Mesenchymal stem cell (in vitro differentiated cells and primary cell): ENCODE measurements around the gene SOX9.
"Not testable (repeated sequence)": the region's sequence is repeated elsewhere in the genome, so short reads cannot be mapped to it uniquely, and the experiment has no call there.

Source experiments
- DNase-seq: peaks from one replicate; pipeline ENCODE4 v3.0.0-alpha.2; 2013
- H2AFZ ChIP-seq: one replicate; pipeline ENCODE4 v1.6.1; 2013; ENCODE audit warnings: low read depth, mild to moderate bottlenecking, control low read depth, inconsistent platforms, low read length, moderate library complexity
- H2AK5ac ChIP-seq: 2 replicates; pipeline ENCODE4 v1.6.1; 2013; ENCODE audit warnings: low read length, moderate library complexity, mild to moderate bottlenecking, inconsistent platforms; ENCODE audit not compliant: severe bottlenecking
- H2BK120ac ChIP-seq: one replicate; pipeline ENCODE4 v1.6.1; 2013; ENCODE audit warnings: low read depth, mild to moderate bottlenecking, inconsistent platforms, low read length, moderate library complexity
- H2BK12ac ChIP-seq, 2 experiments: one replicate each; pipeline ENCODE4 v1.6.1; 2013; ENCODE audit warnings: inconsistent platforms in 2 of 2, low read length in 2 of 2, mild to moderate bottlenecking in 2 of 2, moderate library complexity in 2 of 2, control low read depth in 1 of 2
- H2BK15ac ChIP-seq: one replicate; pipeline ENCODE4 v1.6.1; 2013; ENCODE audit warnings: mild to moderate bottlenecking, low read depth, inconsistent platforms; ENCODE audit not compliant: poor library complexity, severe bottlenecking
- H2BK5ac ChIP-seq: 2 replicates; pipeline ENCODE4 v1.6.1; 2013; ENCODE audit warnings: low read depth, mild to moderate bottlenecking, low read length, control low read depth, inconsistent platforms; ENCODE audit not compliant: poor library complexity, severe bottlenecking
- H3K14ac ChIP-seq, 2 experiments: one replicate each; pipeline ENCODE4 v1.6.1; 2013; ENCODE audit warnings: inconsistent platforms in 2 of 2, low read length in 2 of 2, control low read depth in 1 of 2, mild to moderate bottlenecking in 1 of 2, moderate library complexity in 1 of 2
- H3K18ac ChIP-seq, 2 experiments: one replicate each; pipeline ENCODE4 v1.6.1; 2013; ENCODE audit warnings: inconsistent platforms in 2 of 2, low read length in 2 of 2, control low read depth in 1 of 2, low read depth in 1 of 2, mild to moderate bottlenecking in 1 of 2
- H3K23ac ChIP-seq, 2 experiments: one replicate each; pipeline ENCODE4 v1.6.1; 2013; ENCODE audit warnings: inconsistent platforms in 2 of 2, low read length in 2 of 2, mild to moderate bottlenecking in 2 of 2, moderate library complexity in 2 of 2, control low read depth in 1 of 2
- H3K27ac ChIP-seq: 2 replicates; pipeline ENCODE4 v1.5.1; 2013; ENCODE audit warnings: mild to moderate bottlenecking, moderate library complexity, low read length, control low read depth, inconsistent platforms; ENCODE audit not compliant: poor library complexity, severe bottlenecking
- H3K27me3 ChIP-seq, 2 experiments: 2 replicates each; pipeline versions ENCODE4 v1.6.1 to v1.7.0; 2013; ENCODE audit warnings: low read length in 2 of 2, mild to moderate bottlenecking in 2 of 2, moderate library complexity in 2 of 2, control low read depth in 1 of 2, inconsistent platforms in 1 of 2; ENCODE audit not compliant: control insufficient read depth in 1 of 2, insufficient read depth in 1 of 2
- H3K36me3 ChIP-seq, 2 experiments: 2 replicates each; pipeline versions ENCODE4 v1.6.1 to v1.7.0; 2013; ENCODE audit warnings: low read length in 2 of 2, control low read depth in 1 of 2, inconsistent platforms in 1 of 2, low read depth in 1 of 2, mild to moderate bottlenecking in 1 of 2; ENCODE audit not compliant: insufficient read depth in 2 of 2, control insufficient read depth in 1 of 2
- H3K4ac ChIP-seq, 2 experiments: one replicate each; pipeline ENCODE4 v1.6.1; 2013; ENCODE audit warnings: inconsistent platforms in 2 of 2, low read length in 2 of 2, mild to moderate bottlenecking in 2 of 2, moderate library complexity in 2 of 2, control low read depth in 1 of 2, low read depth in 1 of 2
- H3K4me1 ChIP-seq: 2 replicates; pipeline ENCODE4 v1.6.1; 2013; ENCODE audit warnings: low read depth, low read length, control low read depth; ENCODE audit not compliant: control insufficient read depth, insufficient read depth
- H3K4me2 ChIP-seq: 2 replicates; pipeline ENCODE4 v1.6.1; 2013; ENCODE audit warnings: low read length, mild to moderate bottlenecking, inconsistent platforms; ENCODE audit not compliant: poor library complexity, severe bottlenecking
- H3K4me3 ChIP-seq, 2 experiments: 2 replicates each; pipeline versions ENCODE4 v1.5.1 to v1.7.0; 2013; ENCODE audit warnings: low read length in 2 of 2, mild to moderate bottlenecking in 2 of 2, control low read depth in 1 of 2, low read depth in 1 of 2; ENCODE audit not compliant: insufficient read depth in 1 of 2
- H3K79me1 ChIP-seq: replicated peaks from 2 replicates; pipeline ENCODE4 v1.6.1; 2013; ENCODE audit warnings: mild to moderate bottlenecking, control low read depth, low read length, inconsistent platforms; ENCODE audit not compliant: poor library complexity, severe bottlenecking
- H3K9ac ChIP-seq: 2 replicates; pipeline ENCODE4 v1.7.0; 2013; ENCODE audit warnings: mild to moderate bottlenecking, low read length, moderate library complexity
- H3K9me3 ChIP-seq: 2 replicates; pipeline ENCODE4 v1.7.0; 2013; ENCODE audit warnings: mild to moderate bottlenecking, low read length; ENCODE audit not compliant: control insufficient read depth
- H4K8ac ChIP-seq: one replicate; pipeline ENCODE4 v1.6.1; 2013; ENCODE audit warnings: inconsistent platforms, mild to moderate bottlenecking, low read length, moderate library complexity
- H4K91ac ChIP-seq: one replicate; pipeline ENCODE4 v1.6.1; 2013; ENCODE audit warnings: mild to moderate bottlenecking, low read length, inconsistent platforms
- WGBS: methylation state at CpG from one replicate; pipeline ENCODE4 v1.1.7; 2013; ENCODE audit warnings: mixed read lengths; 5-methylcytosine and 5-hydroxymethylcytosine counted together

The SOX9 gene

DNA sequence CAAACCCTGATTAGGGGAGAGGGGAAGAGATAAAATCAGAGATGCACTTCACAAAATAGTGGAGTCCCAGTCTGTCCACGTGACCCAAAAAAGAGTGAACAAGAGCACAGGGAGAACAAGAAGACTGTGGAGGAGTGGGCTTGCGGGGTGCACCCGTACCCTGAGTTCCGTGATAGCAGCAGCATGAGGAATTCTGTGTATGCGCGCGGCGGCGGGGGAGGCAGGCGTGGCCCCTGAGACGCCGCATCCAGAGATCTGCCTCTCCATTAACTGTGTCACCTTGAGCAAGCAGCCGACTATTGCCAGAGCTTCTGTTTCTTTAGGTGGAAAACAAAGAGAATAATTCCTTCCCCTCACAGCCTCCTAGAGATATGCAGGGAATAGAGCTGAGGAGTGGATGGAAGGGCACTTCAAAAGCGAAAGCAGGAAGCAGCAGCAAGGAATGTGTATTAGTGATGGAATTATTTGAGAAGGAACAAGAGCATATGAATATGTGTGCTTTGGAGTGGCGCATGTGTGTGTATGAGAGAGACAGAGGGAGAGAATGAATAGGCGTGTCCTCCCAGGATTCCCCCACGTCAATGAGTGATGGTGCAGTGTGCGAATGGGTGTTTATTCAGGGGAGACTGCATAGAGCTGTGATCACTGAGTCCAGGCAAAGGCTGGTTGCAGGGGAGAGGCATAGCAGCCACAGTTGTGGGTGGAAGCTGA, 10.4 kb upstream of the SOX9 start:
- WGBS = 93% methylated on average over 15 of the region's 18 CpGs
- no peaks in the 10 kb centered on the region for H3K79me1 ChIP-seq

DNA sequence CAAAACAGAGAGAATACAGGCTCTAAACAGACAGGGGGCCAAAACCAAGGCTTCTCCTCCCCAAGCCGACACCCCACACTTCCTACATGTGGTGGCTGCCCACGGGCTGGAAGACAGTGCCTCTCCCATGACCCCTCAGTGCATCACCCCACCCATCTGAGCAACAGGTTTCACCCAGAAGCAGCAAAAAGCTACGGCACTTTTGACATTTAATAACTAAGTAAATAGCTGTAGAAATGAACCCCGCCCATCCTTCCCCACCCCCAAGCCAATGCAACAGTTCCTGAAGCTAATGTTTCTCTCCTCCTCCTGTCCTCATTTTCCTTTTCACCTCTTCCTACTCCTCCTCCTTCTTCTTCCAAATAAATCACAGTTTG, 9.9 kb upstream of the SOX9 start:
- H3K27me3 ChIP-seq = peaks cover 37 to 38% of the 10 kb centered on the region in 2 experiments
- no peak overlapping the region for H3K23ac ChIP-seq
- no peak overlapping the region for H3K18ac ChIP-seq
- H3K4me2 ChIP-seq = no peak overlapping the region
- H3K4ac ChIP-seq = no peak overlapping the region
- H3K14ac ChIP-seq = no peak overlapping the region
- no peak overlapping the region for H2BK15ac ChIP-seq
- H4K91ac ChIP-seq = no peak overlapping the region
- H2BK12ac ChIP-seq = no peak overlapping the region
- WGBS = 93% methylated on average over 4 of the region's 4 CpGs
- no peak overlapping the region for H2BK5ac ChIP-seq
- H3K27ac ChIP-seq = no peak overlapping the region
- no peak for DNase-seq
- H3K36me3 ChIP-seq = no peaks in the 10 kb centered on the region
- H2AFZ ChIP-seq = no peak overlapping the region
- H3K9me3 ChIP-seq = no peaks in the 10 kb centered on the region
- no peak overlapping the region for H2BK120ac ChIP-seq
- H3K4me1 ChIP-seq = peaks cover 3% of the 10 kb centered on the region
- H2AK5ac ChIP-seq = no peak overlapping the region
- H4K8ac ChIP-seq = no peak overlapping the region
- peak overlapping the region; percentile 30 for H3K9ac ChIP-seq
- peak overlapping the region in 1 of 2 experiments; percentile 74 for H3K4me3 ChIP-seq
- H3K79me1 ChIP-seq = no peaks in the 10 kb centered on the region

More for the DNA sequence above, 10.4 kb upstream of the SOX9 start:
- H3K4me3 ChIP-seq = peak overlapping the region in 1 of 2 experiments; percentile 74
- H3K14ac ChIP-seq = no peak overlapping the region
- H2BK120ac ChIP-seq = no peak overlapping the region
- H3K36me3 ChIP-seq = no peaks in the 10 kb centered on the region
- peak overlapping the region in 1 of 2 experiments; percentile 34 for H2BK12ac ChIP-seq
- peak overlapping the region; percentile 30 for H3K9ac ChIP-seq
- no peak overlapping the region for H3K4me2 ChIP-seq
- H3K27ac ChIP-seq = no peak overlapping the region
- no peaks in the 10 kb centered on the region for H3K4me1 ChIP-seq
- no peaks in the 10 kb centered on the region for H3K9me3 ChIP-seq
- H2AK5ac ChIP-seq = no peak overlapping the region
- no peak overlapping the region for H4K91ac ChIP-seq
- H3K18ac ChIP-seq = no peak overlapping the region
- H2AFZ ChIP-seq = no peak overlapping the region
- H3K4ac ChIP-seq = no peak overlapping the region
- DNase-seq = no peak
- peaks cover 31 to 33% of the 10 kb centered on the region in 2 experiments for H3K27me3 ChIP-seq
- no peak overlapping the region for H2BK15ac ChIP-seq
- no peak overlapping the region for H2BK5ac ChIP-seq
- no peak overlapping the region for H3K23ac ChIP-seq
- H4K8ac ChIP-seq = peak overlapping the region; percentile 19

DNA sequence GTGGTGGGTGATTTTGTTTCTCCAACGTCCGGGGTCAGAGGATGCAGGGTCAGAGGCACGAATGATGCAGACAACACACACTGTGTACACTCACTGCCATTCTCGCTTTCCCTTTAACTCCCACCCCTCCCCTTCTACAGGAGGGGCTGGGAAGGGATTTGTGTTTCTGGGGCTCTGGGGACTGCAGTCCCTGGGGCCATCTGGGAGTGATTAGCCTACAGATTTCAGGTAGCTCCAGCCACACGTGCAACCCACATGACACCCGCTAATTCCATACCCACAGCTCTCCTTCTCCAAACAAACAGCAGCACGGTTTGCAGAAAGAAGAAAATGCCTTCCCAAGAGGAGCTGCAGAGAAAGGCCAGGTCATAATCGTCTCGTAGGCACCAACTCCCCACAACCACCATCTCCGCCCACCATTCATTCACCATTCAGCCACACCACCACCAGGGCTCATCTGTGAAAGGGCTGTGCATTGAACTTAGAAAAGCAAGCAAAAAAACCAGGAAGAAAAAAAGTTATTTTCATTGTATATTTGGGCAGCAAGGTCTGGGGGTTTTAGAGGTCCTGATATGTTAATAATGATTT, 9.4 kb upstream of the SOX9 start:
- Histone ChIP-seq H3K14ac (no peak overlapping the region), H2AFZ (no peak overlapping the region), H3K79me1 (no peaks in the 10 kb centered on the region), H3K23ac (no peak overlapping the region), H3K4ac (no peak overlapping the region), H3K9me3 (no peaks in the 10 kb centered on the region), H2BK5ac (no peak overlapping the region), H2BK120ac (no peak overlapping the region), H3K4me1 (peaks cover 7% of the 10 kb centered on the region), H3K27me3 (peaks cover 42 to 43% of the 10 kb centered on the region in 2 experiments), H2BK15ac (no peak overlapping the region), H3K27ac (no peak overlapping the region), H2AK5ac (no peak overlapping the region), H3K4me2 (no peak overlapping the region), H3K36me3 (no peaks in the 10 kb centered on the region), H3K18ac (no peak overlapping the region), H3K4me3 (no peak overlapping the region), H4K8ac (no peak overlapping the region), H3K9ac (no peak overlapping the region), H4K91ac (no peak overlapping the region), H2BK12ac (no peak overlapping the region)
- DNase-seq = no peak
- 40% methylated on average over 6 of the region's 10 CpGs for WGBS

DNA sequence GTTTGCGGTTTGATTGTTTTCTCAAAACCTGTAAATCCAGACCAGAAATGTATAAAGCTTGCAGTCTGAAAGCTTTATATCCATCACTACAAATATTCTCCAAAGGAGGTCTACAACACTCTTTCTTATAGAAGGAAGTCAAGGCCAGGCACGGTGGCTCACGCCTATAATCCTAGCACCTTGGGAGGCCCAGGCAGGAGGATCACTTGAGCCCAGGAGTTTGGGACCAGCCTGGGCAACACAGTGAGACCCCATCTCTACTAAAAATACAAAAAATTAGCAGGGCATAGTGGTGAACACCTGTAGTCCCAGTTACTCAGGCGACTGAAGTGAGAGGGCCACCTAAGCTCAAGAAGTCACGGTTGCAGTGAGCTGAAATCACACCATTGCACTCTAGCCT, 8.9 kb upstream of the SOX9 start:
- WGBS = 95% methylated on average over 4 of the region's 5 CpGs
- not testable (repeated sequence) for H3K18ac ChIP-seq, H3K23ac ChIP-seq, H2AFZ ChIP-seq, H3K14ac ChIP-seq, H3K4ac ChIP-seq, H4K91ac ChIP-seq, H3K36me3 ChIP-seq, H3K4me3 ChIP-seq, H3K9ac ChIP-seq, H3K9me3 ChIP-seq, H2BK5ac ChIP-seq, DNase-seq, H2BK15ac ChIP-seq, H4K8ac ChIP-seq, H3K4me2 ChIP-seq, H3K79me1 ChIP-seq, H2BK120ac ChIP-seq, H2BK12ac ChIP-seq, H2AK5ac ChIP-seq, H3K27ac ChIP-seq
- Histone ChIP-seq H3K27me3 (peaks cover 46 to 48% of the 10 kb centered on the region in 2 experiments), H3K4me1 (peaks cover 12% of the 10 kb centered on the region)
